ENCODE results near the gene KIF3C. TPM values are rescaled to one million over a fixed set of nuclear protein-coding genes. Genes with fewer than 3 reads are reported as not detected.

The KIF3C gene
- polyA plus RNA-seq, 1 donor from 2014 or later = 53.6 TPM

GRCh38 chr2:26002632-26003310, 20.5 kb upstream of the KIF3C start:
- H3K9me3 ChIP-seq (ENCODE audit: low read length) = no peaks in the 10 kb centered on the region
- H3K36me3 ChIP-seq (ENCODE audit: insufficient read depth, low read length) = no peaks in the 10 kb centered on the region
- no peak overlapping the region for H3K27ac ChIP-seq (ENCODE audit: low read length)
- no peak overlapping the region for H2AFZ ChIP-seq (ENCODE audit: low read depth, low read length)
- no peak for TF ChIP-seq RAD21 (conservative IDR thresholded peaks at IDR 0.05)
- TF ChIP-seq SMC3 (conservative IDR thresholded peaks at IDR 0.05; ENCODE audit: poor library complexity) = no peak
- TF ChIP-seq REST (IDR thresholded peaks at IDR 0.05; ENCODE audit: borderline replicate concordance) = no peak
- no peak for TF ChIP-seq TAF1 (IDR thresholded peaks at IDR 0.05; ENCODE audit: low read depth)
- TF ChIP-seq POLR2AphosphoS5 (IDR thresholded peaks at IDR 0.05) = no peak
- no peak for TF ChIP-seq MXI1 (conservative IDR thresholded peaks at IDR 0.05; ENCODE audit: poor library complexity, severe bottlenecking)
- no peak for TF ChIP-seq EZH2 (IDR thresholded peaks at IDR 0.05; ENCODE audit: borderline replicate concordance, insufficient read depth, low read length, poor library complexity, severe bottlenecking)
- no peak for TF ChIP-seq CTCF (IDR thresholded peaks at IDR 0.05; ENCODE audit: poor library complexity, severe bottlenecking)
- no peak for TF ChIP-seq EP300 (conservative IDR thresholded peaks at IDR 0.05; ENCODE audit: poor library complexity, severe bottlenecking)
- no peak overlapping the region for H3K4me2 ChIP-seq (ENCODE audit: low read length)
- no peaks in the 10 kb centered on the region for H3F3A ChIP-seq (ENCODE audit: insufficient read depth, low read length, poor library complexity, severe bottlenecking)
- H3K9ac ChIP-seq (ENCODE audit: low read length) = no peak overlapping the region
- H3K79me2 ChIP-seq (replicated peaks; ENCODE audit: insufficient read depth, low read length) = no peaks in the 10 kb centered on the region
- no peaks in the 10 kb centered on the region for H3K9me2 ChIP-seq (ENCODE audit: insufficient read depth, low read length)
- no peaks in the 10 kb centered on the region for H4K20me1 ChIP-seq (ENCODE audit: insufficient read depth)
- no peak overlapping the region for H3K4me3 ChIP-seq (ENCODE audit: low read length)
- no peaks in the 10 kb centered on the region for H3K27me3 ChIP-seq (ENCODE audit: insufficient read depth, low read depth, low read length)

- H3K79me2 ChIP-seq (replicated peaks; ENCODE audit: insufficient read depth, low read length) = no peaks in the 10 kb centered on the region
- no peak overlapping the region for H3K4me2 ChIP-seq (ENCODE audit: low read length)
- H4K20me1 ChIP-seq (ENCODE audit: insufficient read depth) = no peaks in the 10 kb centered on the region
- no peaks in the 10 kb centered on the region for H3K36me3 ChIP-seq (ENCODE audit: insufficient read depth, low read length)
- TF ChIP-seq CTCF (IDR thresholded peaks at IDR 0.05; ENCODE audit: poor library complexity, severe bottlenecking) = no peak
- TF ChIP-seq POLR2AphosphoS5 (IDR thresholded peaks at IDR 0.05) = no peak
- no peak for TF ChIP-seq SMC3 (conservative IDR thresholded peaks at IDR 0.05; ENCODE audit: poor library complexity)
- no peak for TF ChIP-seq EP300 (conservative IDR thresholded peaks at IDR 0.05; ENCODE audit: poor library complexity, severe bottlenecking)
- TF ChIP-seq RAD21 (conservative IDR thresholded peaks at IDR 0.05) = no peak
- no peak for TF ChIP-seq MXI1 (conservative IDR thresholded peaks at IDR 0.05; ENCODE audit: poor library complexity, severe bottlenecking)
- TF ChIP-seq EZH2 (IDR thresholded peaks at IDR 0.05; ENCODE audit: borderline replicate concordance, insufficient read depth, low read length, poor library complexity, severe bottlenecking) = no peak
- no peak for TF ChIP-seq TAF1 (IDR thresholded peaks at IDR 0.05; ENCODE audit: low read depth)
- no peaks in the 10 kb centered on the region for H3K9me3 ChIP-seq (ENCODE audit: low read length)
- no peaks in the 10 kb centered on the region for H3K27me3 ChIP-seq (ENCODE audit: insufficient read depth, low read depth, low read length)
- H2AFZ ChIP-seq (ENCODE audit: low read depth, low read length) = no peak overlapping the region
- no peak overlapping the region for H3K27ac ChIP-seq (ENCODE audit: low read length)
- no peaks in the 10 kb centered on the region for H3F3A ChIP-seq (ENCODE audit: insufficient read depth, low read length, poor library complexity, severe bottlenecking)
- H3K9ac ChIP-seq (ENCODE audit: low read length) = no peak overlapping the region
- no peaks in the 10 kb centered on the region for H3K9me2 ChIP-seq (ENCODE audit: insufficient read depth, low read length)
- H3K4me3 ChIP-seq (ENCODE audit: low read length) = no peak overlapping the region
Observed at GRCh38 chr2:26001743-26002351, 19.6 kb upstream of the KIF3C start.

Data from neural cell (in vitro differentiated cells).